Parathyroid adenoma (tissue), 2 donors: ENCODE data around the gene ATG12.

ENCODE experiments used
- H2AFZ ChIP-seq: fragments of 300-600 bp; sonication (generic); one replicate; pipeline ENCODE4 v1.7.0; 2017; ENCODE audit warnings: antibody characterized with exemption, mild to moderate bottlenecking
- H3K27ac ChIP-seq: fragments of 300-600 bp; sonication (generic); one replicate; pipeline ENCODE4 v1.7.0; 2017
- H3K27me3 ChIP-seq: fragments of 300-600 bp; sonication (generic); one replicate; pipeline ENCODE4 v1.7.0; 2017; ENCODE audit warnings: low read length; ENCODE audit not compliant: control insufficient read depth, insufficient read depth
- H3K36me3 ChIP-seq: fragments of 300-600 bp; sonication (generic); one replicate; pipeline ENCODE4 v1.7.0; 2017; ENCODE audit warnings: low read length; ENCODE audit not compliant: control insufficient read depth, insufficient read depth
- H3K4me1 ChIP-seq: fragments of 300-600 bp; sonication (generic); one replicate; pipeline ENCODE4 v1.7.0; 2017; ENCODE audit warnings: control low read depth
- H3K4me2 ChIP-seq: fragments of 300-600 bp; sonication (generic); one replicate; pipeline ENCODE4 v1.7.0; 2017; ENCODE audit warnings: low read length
- H3K4me3 ChIP-seq: fragments of 300-600 bp; sonication (generic); one replicate; pipeline ENCODE4 v1.7.0; 2017; ENCODE audit warnings: low read depth, low read length
- H3K79me2 ChIP-seq: fragments of 300-600 bp; sonication (generic); one replicate; pipeline ENCODE4 v1.7.0; 2017; ENCODE audit warnings: control low read depth
- H3K9ac ChIP-seq: fragments of 300-600 bp; sonication (generic); one replicate; pipeline ENCODE4 v1.7.0; 2017; ENCODE audit warnings: mild to moderate bottlenecking
- H3K9me3 ChIP-seq: fragments of 300-600 bp; sonication (generic); one replicate; pipeline ENCODE4 v1.7.0; 2017; ENCODE audit warnings: low read length; ENCODE audit not compliant: control insufficient read depth
- TF ChIP-seq, protein P1 (sequence below): fragments of 300-600 bp; sonication (generic); IDR thresholded peaks from one replicate; pipeline ENCODE4 v1.7.0; 2017; ENCODE audit warnings: antibody characterized with exemption, mild to moderate bottlenecking
- donor health status: primary hyperparathyroidism.

ATG12 gene

DNA sequence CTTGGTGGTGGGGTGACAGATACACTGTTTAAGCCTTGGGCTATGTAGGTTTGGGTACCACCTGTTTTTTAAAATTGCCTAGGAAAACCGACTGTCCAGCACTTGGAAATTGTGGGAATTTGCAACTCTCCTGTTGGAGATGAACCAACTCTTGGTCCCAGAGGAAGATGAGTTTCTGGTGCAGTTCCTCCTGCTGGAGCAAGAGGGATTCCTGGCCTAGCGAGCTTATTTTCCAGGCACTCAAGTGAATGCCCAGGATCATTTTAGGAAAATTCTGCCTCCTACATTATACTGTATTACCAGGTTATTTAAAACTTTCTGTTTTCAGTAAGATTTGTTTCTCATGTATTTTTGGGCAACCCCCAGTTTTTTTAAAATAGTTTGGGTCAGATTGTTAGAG lies 34.1 kb upstream of the ATG12 start:
- H2AFZ ChIP-seq = no peak overlapping the region
- no peak overlapping the region for H3K4me3 ChIP-seq
- H3K4me1 ChIP-seq = peaks cover 4% of the 10 kb centered on the region
- no peaks in the 10 kb centered on the region for H3K27me3 ChIP-seq
- H3K79me2 ChIP-seq = peaks cover 10% of the 10 kb centered on the region
- no peak overlapping the region for H3K27ac ChIP-seq
- H3K4me2 ChIP-seq = no peak overlapping the region
- H3K36me3 ChIP-seq = no peaks in the 10 kb centered on the region
- no peaks in the 10 kb centered on the region for H3K9me3 ChIP-seq
- TF ChIP-seq, protein P1, sequence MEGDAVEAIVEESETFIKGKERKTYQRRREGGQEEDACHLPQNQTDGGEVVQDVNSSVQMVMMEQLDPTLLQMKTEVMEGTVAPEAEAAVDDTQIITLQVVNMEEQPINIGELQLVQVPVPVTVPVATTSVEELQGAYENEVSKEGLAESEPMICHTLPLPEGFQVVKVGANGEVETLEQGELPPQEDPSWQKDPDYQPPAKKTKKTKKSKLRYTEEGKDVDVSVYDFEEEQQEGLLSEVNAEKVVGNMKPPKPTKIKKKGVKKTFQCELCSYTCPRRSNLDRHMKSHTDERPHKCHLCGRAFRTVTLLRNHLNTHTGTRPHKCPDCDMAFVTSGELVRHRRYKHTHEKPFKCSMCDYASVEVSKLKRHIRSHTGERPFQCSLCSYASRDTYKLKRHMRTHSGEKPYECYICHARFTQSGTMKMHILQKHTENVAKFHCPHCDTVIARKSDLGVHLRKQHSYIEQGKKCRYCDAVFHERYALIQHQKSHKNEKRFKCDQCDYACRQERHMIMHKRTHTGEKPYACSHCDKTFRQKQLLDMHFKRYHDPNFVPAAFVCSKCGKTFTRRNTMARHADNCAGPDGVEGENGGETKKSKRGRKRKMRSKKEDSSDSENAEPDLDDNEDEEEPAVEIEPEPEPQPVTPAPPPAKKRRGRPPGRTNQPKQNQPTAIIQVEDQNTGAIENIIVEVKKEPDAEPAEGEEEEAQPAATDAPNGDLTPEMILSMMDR = no peak
- H3K9ac ChIP-seq = no peak overlapping the region

- no peak overlapping the region for H3K27ac ChIP-seq
- H3K4me3 ChIP-seq = no peak overlapping the region
- peaks cover 5% of the 10 kb centered on the region for H3K79me2 ChIP-seq
- H2AFZ ChIP-seq = no peak overlapping the region
- H3K9me3 ChIP-seq = no peaks in the 10 kb centered on the region
- no peaks in the 10 kb centered on the region for H3K36me3 ChIP-seq
- no peak overlapping the region for H3K9ac ChIP-seq
- no peaks in the 10 kb centered on the region for H3K27me3 ChIP-seq
- TF ChIP-seq, protein P1 = no peak
- H3K4me2 ChIP-seq = no peak overlapping the region
- peaks cover 8% of the 10 kb centered on the region for H3K4me1 ChIP-seq
Measured at GRCh38 chr5:115873392-115873791, 32.0 kb upstream of the ATG12 start.

DNA sequence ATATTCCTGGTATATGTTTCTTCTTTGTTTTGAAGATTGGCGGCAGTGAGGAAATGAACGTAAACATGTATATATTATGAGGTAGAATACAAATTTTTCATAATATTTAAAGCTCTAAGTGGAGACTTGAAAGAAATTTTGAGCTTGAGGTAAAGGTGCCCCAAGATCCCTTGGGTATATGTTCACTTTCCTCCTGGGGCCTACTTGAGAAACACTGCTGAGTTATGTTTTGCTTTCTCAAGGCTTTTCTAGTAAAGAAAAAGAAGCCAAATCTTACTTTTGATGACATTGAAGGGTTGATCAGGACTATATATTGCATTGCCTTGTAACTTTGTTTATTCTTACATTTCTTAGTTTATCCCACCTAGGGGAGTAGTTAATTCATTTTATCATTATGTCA lies 31.1 kb upstream of the ATG12 start:
- H3K79me2 ChIP-seq = peaks cover 3% of the 10 kb centered on the region
- peaks cover 8% of the 10 kb centered on the region for H3K4me1 ChIP-seq
- H3K27me3 ChIP-seq = no peaks in the 10 kb centered on the region
- no peak overlapping the region for H3K9ac ChIP-seq
- H3K9me3 ChIP-seq = no peaks in the 10 kb centered on the region
- TF ChIP-seq, protein P1 = no peak
- H2AFZ ChIP-seq = no peak overlapping the region
- no peak overlapping the region for H3K4me2 ChIP-seq
- H3K4me3 ChIP-seq = no peak overlapping the region
- H3K36me3 ChIP-seq = no peaks in the 10 kb centered on the region
- H3K27ac ChIP-seq = no peak overlapping the region

DNA sequence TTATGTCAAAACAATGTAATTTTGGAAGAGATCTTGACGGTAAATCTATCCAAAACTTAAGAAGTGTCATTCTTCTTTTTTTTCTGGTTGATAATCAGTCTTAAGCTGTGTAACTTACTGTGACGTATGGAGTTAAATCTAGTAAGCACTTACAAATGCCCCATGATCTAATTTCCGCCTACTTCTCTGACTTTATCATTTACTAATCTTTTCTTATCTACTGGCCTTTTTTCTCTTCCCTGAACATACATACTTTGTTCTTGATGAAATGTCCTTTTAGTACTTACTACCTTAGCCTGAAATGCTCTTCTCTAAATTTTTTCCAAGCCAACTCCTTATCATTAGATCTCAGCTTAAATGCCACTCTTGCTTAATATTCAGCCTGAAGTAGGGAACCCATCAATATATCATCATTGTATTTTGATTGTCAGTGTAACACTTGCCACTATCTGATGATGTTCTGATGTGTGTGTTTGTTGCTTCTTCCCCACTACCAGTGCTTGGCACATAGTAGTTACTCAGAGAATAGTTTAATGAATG lies 28.0 kb upstream of the ATG12 start:
- Histone ChIP-seq H3K9ac (no peak overlapping the region), H3K79me2 (no peaks in the 10 kb centered on the region), H3K4me1 (peaks cover 8% of the 10 kb centered on the region), H3K4me2 (no peak overlapping the region), H3K36me3 (no peaks in the 10 kb centered on the region), H3K27me3 (no peaks in the 10 kb centered on the region), H3K9me3 (no peaks in the 10 kb centered on the region), H2AFZ (no peak overlapping the region), H3K4me3 (no peak overlapping the region), H3K27ac (no peak overlapping the region)
- TF ChIP-seq, protein P1 = no peak

DNA sequence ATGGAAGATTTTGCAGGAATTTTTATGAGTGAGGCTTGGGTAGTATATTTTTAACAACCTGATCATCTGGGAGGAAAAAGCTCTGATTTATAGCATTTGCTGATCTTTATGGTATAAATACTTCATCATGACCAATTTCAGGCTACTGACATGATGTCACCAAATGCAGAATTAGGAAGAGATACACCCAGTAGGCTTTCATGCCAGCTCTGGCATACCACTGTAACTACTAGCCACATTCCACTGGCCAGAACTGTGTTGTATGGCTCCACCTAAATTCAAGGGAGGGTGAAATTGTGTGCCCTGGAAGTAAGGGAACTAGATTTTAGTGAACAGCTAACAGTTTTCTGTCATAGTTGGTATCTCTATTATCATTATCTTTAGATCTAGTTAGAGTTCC lies 18.0 kb upstream of the ATG12 start:
- Histone ChIP-seq H3K9ac (no peak overlapping the region), H3K27ac (no peak overlapping the region), H3K36me3 (no peaks in the 10 kb centered on the region), H2AFZ (no peak overlapping the region), H3K4me3 (no peak overlapping the region), H3K4me1 (peaks cover 10% of the 10 kb centered on the region), H3K79me2 (peaks cover 21% of the 10 kb centered on the region), H3K27me3 (no peaks in the 10 kb centered on the region), H3K4me2 (no peak overlapping the region), H3K9me3 (no peaks in the 10 kb centered on the region)
- TF ChIP-seq, protein P1 = no peak
